Omental fat pad (tissue), 4 donors: ENCODE measurements around the gene MCC. TPM values are rescaled to one million over a fixed set of nuclear protein-coding genes. Genes with fewer than 3 reads are reported as not detected.

Experiments
- ATAC-seq: fragments of 150-250 bp; one replicate; pipeline ENCODE4 v1.9.1; 2016; ENCODE audit warnings: mild to moderate bottlenecking, moderate library complexity; ENCODE audit not compliant: low FRiP score
- DNase-seq: peaks from one replicate; pipeline ENCODE4 v3.0.0-alpha.2; 2019; ENCODE audit warnings: low spot score
- total RNA-seq, 4 donors: library from RNA; depleted of rRNA; stranded (reverse); fragments of >200 nt; gene quantifications; one replicate each; pipeline ENCODE4 v1.1.0, GENCODE V29; 2016
- TF ChIP-seq, protein P1 (sequence below), 3 donors: fragments of 450-650 bp; IDR thresholded peaks; one replicate each; pipeline ENCODE4 v1.5.1; 2016 to 2017; ENCODE audit warnings: antibody characterized with exemption in 3 of 3, mild to moderate bottlenecking in 3 of 3, moderate library complexity in 2 of 3

MCC gene
- total RNA-seq, 4 donors from 2014 or later, result 32.8 to 56.3 (median 44.4) TPM

DNA sequence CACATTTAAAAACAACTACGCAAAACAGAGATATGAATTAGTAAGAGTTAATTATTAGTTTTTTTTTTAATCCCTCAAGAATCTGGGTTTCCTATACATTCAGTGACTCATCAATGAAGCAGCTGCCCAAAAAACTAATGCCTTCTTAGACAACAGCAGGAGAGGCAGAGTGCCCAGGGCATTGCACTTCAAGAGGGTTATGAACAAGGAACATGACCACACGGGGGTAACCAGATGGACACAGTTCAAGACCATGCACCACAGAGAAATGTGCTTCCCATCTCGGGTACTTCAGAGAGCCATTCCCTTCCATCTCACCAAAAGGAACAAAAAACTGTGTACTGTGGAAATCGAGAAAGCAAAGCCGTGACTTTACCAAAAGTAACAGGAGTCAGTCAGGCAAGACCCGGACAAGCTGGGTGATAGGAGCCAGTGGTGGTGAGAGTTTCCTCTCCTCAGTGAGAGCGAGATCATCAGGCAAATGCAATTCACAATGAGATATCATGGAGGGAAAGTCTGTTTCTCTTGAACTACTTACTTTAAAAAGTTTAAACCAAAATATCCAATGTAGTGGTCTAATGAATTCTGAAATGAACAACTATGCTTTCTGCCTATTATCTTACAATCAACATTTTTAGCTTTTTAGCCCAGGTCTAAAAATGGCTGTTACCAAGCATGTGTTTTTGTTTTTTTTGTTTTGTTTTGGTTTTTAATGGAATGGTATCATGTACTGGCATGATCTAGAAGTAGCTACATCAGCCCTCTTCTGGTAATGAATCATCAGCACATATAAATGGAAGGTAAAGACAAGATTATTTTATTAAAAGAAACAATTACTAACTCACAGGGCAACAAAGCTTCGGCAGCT lies 245.5 kb downstream of the MCC start:
- ATAC-seq (no peak), DNase-seq (no peak)
- TF ChIP-seq, protein P1, sequence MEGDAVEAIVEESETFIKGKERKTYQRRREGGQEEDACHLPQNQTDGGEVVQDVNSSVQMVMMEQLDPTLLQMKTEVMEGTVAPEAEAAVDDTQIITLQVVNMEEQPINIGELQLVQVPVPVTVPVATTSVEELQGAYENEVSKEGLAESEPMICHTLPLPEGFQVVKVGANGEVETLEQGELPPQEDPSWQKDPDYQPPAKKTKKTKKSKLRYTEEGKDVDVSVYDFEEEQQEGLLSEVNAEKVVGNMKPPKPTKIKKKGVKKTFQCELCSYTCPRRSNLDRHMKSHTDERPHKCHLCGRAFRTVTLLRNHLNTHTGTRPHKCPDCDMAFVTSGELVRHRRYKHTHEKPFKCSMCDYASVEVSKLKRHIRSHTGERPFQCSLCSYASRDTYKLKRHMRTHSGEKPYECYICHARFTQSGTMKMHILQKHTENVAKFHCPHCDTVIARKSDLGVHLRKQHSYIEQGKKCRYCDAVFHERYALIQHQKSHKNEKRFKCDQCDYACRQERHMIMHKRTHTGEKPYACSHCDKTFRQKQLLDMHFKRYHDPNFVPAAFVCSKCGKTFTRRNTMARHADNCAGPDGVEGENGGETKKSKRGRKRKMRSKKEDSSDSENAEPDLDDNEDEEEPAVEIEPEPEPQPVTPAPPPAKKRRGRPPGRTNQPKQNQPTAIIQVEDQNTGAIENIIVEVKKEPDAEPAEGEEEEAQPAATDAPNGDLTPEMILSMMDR (IDR thresholded peaks at IDR 0.05), result no peak

DNA sequence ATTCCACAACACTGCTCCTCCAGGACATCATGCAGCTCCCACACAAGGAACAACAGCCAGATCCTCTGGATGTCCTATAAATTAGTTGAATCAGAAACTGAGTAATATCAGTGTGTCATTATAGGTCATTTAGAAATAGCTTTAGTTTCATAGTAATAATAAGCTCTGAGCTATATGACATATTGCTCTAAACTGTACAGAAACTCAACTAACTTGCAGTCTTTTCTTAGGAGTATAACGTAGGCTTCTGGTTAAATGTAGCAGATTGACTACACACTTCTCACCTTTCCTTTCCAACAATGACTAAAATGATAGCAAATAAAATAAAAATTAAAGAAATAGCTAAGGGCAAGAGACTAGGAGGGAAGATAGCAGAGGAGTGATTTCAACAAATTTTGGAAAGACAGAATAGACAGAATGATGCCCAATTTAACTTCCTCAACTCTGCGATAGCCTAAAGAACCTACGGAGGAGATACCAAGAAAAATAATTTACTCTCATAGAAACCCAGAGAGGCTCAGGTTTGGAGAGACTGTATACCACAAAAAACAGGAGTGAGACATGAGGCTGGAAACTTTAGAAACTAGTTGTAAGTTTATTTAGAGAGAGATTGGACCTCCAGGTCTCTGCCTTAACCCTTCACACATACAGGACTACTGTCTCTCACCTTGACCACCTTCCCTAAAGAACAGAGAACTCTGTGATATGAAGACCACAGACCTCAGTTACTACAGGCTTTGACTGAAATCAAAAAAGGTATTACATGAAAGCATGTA lies 247.1 kb downstream of the MCC start:
- TF ChIP-seq, protein P1 (IDR thresholded peaks at IDR 0.05), result no peak
- DNase-seq, result no peak
- no peak for ATAC-seq

DNA sequence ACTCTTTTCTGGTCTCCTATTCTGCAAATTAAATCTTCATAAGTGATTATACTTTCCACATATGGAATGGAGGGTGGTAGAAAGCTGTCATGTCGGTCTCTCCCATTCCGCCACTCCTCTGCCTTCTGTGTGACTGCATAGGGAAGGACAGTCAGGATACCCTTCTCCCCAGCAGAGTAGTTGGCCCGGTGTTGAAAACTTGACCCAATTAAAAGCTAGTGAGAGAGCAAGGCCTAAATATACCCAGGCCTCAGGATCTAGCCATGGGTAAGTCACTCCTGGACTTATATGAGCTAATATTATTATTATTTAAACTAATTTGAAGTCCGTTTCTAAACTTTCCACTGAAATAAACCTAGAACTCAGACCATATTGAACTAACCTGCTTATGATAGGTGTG lies 248.2 kb downstream of the MCC start:
- no peak for DNase-seq
- no peak for ATAC-seq
- TF ChIP-seq, protein P1 (IDR thresholded peaks at IDR 0.05), result no peak

DNA sequence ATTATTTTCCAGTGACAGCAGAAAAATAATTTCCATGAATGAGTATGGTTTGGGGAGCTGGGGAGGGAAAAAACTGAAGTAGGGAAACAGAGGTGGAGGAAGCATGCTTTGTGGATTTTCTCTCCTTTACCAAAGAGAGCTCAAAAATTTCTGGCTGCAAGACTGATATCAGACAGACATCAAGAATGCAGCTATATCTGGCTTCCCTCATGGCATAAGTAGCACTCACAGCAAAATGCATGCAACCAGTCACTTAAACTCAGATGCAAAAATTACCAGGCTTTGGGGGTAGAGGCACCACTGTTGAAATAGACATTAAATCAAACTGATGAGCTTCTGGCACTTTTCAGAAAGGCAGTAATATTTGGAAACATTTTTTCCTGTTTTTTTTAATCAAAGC lies 250.4 kb downstream of the MCC start:
- no peak for DNase-seq
- TF ChIP-seq, protein P1 (IDR thresholded peaks at IDR 0.05), result no peak
- no peak for ATAC-seq

DNA sequence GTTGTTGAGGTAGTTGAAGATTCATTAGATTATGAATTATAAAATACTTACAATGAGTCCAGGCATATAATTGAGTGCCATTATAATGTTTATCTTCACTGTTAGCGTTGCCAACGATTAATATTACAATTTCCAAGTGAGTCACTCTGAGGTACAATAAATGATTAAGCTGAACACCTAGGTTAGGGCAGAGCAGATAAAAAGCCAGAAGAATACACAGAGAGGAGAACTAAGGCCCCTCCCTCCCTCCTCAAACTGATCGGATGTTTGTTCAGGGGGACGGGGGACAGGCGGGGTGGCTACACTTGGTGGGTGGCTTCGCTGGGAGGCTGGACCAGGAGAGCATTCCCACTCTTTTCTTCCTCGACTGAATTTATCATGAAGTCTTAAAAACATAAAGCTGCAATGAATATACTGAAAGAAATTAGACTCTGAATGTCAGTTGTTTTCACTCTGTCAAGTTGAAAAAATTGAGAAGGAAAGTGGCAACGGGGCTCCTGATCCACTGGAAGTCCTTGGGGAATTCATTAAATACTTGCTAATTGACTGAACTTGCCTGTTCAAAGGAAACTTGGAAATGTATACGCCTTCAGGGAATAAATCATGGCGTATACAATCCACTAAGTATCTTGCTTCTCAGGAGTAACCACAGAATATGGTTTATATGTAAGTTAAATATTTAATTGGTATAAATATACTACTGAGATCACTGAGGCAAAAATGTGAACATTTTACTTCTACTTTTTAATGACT lies 251.5 kb downstream of the MCC start:
- ATAC-seq (no peak), DNase-seq (no peak)
- TF ChIP-seq, protein P1 (IDR thresholded peaks at IDR 0.05), result no peak

DNA sequence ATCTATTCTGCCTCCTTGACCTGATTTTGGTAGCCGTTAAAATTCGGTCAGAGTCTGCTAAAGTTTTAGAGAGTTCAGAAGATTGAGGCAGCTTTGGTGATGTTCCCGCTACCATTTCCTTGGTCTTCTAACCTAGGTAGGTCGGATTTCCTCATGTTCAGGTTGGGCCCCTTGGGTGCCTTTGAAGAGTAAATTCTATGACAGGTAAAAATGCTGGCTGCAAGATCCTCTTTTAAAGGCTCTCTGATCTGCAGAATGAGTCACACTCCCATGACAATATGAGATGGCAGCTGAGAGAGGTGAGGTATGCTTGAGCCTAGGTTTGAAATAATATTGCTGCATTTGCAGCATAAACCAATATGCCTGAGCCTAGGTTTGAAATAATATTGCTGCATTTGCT lies 252.4 kb downstream of the MCC start:
- ATAC-seq (no peak), DNase-seq (no peak)
- TF ChIP-seq, protein P1 (IDR thresholded peaks at IDR 0.05), result no peak
